Keratinocyte (primary cell): ENCODE data around the gene TAS2R50.

ENCODE experiments used
- EZH2 ChIP-seq: IDR thresholded peaks from one replicate; pipeline ENCODE4 v1.6.1; 2012; ENCODE audit warnings: inconsistent platforms, mild to moderate bottlenecking, low read length, moderate library complexity
- TF ChIP-seq, protein P1 (sequence below), 3 experiments: IDR thresholded peaks in 1 of 3; conservative IDR thresholded peaks in 1 of 3; optimal IDR thresholded peaks in 1 of 3; 2 replicates in 2 of 3; 3 replicates in 1 of 3; pipeline versions ENCODE3 to v1.5.1; 2011; ENCODE audit warnings: low read length in 3 of 3, mild to moderate bottlenecking in 3 of 3, moderate library complexity in 2 of 3, control low read depth in 1 of 3, inconsistent platforms in 1 of 3; ENCODE audit not compliant: insufficient read depth in 2 of 3; ENCODE audit errors: extremely low read depth in 1 of 3

DNA sequence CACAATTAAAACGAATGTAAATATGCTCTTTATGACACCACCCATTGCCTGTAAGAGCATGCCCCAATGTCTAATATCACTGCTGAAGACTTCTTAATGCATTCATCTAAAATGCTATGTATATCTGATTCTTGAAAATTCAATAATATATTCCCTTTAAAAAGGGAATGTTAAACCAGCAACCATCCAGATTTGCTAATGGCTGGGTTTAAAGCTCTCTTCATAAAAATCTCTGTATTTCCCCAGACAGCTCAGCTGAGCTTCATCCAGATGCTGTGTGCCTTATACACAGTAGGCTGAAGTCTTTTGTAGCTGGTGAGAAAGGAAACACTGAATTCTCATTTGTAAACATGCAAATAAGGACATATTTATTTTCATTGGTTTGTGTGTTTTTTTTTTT, 47.5 kb downstream of the TAS2R50 start, which contains the start of gene TAS2R14:
- TF ChIP-seq, protein P1, sequence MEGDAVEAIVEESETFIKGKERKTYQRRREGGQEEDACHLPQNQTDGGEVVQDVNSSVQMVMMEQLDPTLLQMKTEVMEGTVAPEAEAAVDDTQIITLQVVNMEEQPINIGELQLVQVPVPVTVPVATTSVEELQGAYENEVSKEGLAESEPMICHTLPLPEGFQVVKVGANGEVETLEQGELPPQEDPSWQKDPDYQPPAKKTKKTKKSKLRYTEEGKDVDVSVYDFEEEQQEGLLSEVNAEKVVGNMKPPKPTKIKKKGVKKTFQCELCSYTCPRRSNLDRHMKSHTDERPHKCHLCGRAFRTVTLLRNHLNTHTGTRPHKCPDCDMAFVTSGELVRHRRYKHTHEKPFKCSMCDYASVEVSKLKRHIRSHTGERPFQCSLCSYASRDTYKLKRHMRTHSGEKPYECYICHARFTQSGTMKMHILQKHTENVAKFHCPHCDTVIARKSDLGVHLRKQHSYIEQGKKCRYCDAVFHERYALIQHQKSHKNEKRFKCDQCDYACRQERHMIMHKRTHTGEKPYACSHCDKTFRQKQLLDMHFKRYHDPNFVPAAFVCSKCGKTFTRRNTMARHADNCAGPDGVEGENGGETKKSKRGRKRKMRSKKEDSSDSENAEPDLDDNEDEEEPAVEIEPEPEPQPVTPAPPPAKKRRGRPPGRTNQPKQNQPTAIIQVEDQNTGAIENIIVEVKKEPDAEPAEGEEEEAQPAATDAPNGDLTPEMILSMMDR (optimal IDR thresholded peaks at IDR 0.05 in 1 of 3, IDR thresholded peaks at IDR 0.05 in 1 of 3, conservative IDR thresholded peaks at IDR 0.05 in 1 of 3; ENCODE audit: extremely low read depth in 1 of 3, insufficient read depth in 2 of 3, low read length in 3 of 3), result no peak
- TF ChIP-seq EZH2, result no peak
